ENCODE data around the gene ASAP2. TPM values are rescaled to one million over a fixed set of nuclear protein-coding genes. Genes with fewer than 3 reads are reported as not detected.

The ASAP2 gene
- total RNA-seq = 40.0 TPM

DNA sequence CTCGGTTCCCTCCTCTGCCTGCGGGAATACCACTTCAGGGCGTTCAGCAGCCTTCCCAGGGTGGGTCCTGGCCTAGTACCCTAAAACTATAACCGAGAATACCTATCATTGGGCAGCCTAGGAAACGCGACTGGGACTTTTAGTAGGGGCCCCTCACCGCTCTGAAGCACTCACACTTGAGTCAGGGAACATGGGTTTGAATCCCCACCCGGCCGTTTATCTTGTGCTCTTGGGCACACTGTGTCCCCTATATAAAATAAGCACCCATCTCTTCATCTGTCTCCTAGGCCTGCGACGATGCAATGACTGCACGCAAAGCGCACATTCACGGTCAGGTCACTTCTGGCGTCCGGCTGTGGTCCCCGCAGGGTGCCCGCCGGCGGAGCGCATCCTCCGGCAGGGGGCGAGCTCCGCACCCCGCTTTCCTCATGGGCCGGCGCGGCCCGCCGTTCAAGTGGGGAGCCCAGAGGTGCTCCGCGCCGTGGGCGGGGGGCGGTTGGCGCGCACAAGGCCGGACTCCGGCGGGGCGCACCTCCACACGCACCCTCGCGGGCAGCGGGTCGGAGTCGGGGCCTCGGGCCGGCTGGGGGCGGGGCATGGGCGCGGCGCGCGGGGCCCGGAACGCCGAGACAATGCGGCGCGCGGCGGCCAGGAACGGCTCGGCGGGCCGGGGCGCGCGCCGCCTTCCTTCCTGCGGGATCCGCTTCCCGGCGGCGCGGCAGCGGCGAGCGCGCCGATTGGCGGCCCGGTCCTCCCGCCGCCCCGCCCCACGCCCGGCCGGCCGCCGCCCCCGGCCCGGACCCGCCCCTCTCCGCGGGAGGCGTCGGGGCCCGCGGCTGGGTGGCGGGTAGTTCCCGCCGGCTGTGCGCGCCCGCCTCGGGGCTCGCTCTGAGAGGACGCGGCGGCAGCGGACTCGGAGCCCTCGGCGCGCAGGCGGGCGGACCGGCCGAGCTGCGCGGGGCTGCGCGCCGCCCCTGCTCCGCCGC lies at the start of gene ASAP2:
Gene ASAP2 (plus strand): TSS at position 850 of the 986 bp plus-strand sequence. CDS start 293 bp downstream, outside the sequence.

DNA sequence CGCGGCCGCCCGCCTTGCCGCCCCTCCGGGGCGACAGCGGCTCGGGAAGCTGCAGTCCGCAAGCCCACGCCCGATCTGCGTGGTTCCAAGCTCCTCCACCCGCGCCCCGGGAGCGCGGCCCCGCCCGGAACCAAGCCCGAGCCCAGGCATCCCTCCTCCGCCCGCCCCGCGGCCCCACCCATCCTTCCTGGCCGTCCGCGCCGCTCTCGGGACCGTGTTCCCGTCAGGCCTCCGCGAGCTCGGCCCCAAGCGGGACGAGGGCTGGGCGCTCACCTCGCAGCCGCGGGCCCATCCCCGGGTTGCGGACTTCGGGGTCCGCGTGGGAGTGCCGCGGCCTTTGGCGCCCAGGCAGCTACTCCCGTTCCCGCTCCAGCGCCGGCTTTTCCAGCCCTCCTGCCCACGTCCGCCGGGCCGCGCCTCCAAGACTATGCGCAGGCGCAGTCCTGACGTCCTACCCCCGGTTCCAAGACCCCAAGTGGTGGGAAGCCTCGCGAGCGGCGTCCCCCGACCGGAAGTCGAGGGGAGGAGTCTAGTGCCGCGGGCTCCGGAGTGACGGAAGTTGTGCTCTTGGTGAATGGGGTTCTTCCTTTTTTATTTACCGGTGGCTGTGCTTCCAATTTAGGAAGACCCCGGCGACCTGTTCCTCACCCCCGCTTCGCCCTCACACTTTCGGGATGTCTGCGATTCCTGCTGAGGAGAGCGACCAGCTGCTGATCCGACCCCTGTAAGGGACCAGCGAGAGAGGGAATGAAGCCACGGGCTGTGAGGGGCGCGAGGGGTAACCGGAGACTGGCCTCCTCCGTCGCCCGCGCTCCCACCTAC lies 216.7 kb downstream of the ASAP2 start, which contains the start of the genes CPSF3 and ITGB1BP1:
Gene CPSF3 (plus strand): TSS at position 555 of the 822 bp plus-strand sequence. CDS start 120 bp downstream, at position 675.
Gene ITGB1BP1 (minus strand): TSS at position 429 of the 822 bp plus-strand sequence. CDS start 4,831 bp downstream, outside the sequence.

Other genes starting within 250 kb of the ASAP2 start
- gene MBOAT2, start 203.1 kb upstream of the ASAP2 start, total RNA-seq = 50.6 TPM
- 29.9 TPM for gene ITGB1BP1, start 216.7 kb downstream of the ASAP2 start, total RNA-seq
- gene CPSF3, start 216.8 kb downstream of the ASAP2 start, total RNA-seq = 38.1 TPM

All from metanephros (tissue), 1 donor.